HG03342 (cell line): ENCODE measurements around the gene NSD1.
A peak's percentile ranks its signal among the peaks of the same experiment; 100 is the strongest.
"Not testable (repeated sequence)": the region's sequence is repeated elsewhere in the genome, so short reads cannot be mapped to it uniquely, and the experiment has no call there.

Source experiments
- ATAC-seq: cut with Tn5 transposase; IDR thresholded peaks from one replicate; pipeline ENCODE4 v1.9.1; 2021; ENCODE audit warnings: mild to moderate bottlenecking, moderate library complexity; ENCODE audit not compliant: unreplicated experiment

The NSD1 gene

GRCh38 chr5:177303925-177304391 is 170.4 kb downstream of the NSD1 start:
- ATAC-seq, result no peak

GRCh38 chr5:177304392-177305119 is 171.0 kb downstream of the NSD1 start:
- ATAC-seq, result no peak

- not testable (repeated sequence) for ATAC-seq
Measured at GRCh38 chr5:177306103-177306640, 172.6 kb downstream of the NSD1 start.

- no peak for ATAC-seq
Measured at GRCh38 chr5:177306674-177307543, 173.3 kb downstream of the NSD1 start.

GRCh38 chr5:177307544-177308363 is 174.2 kb downstream of the NSD1 start:
- no peak for ATAC-seq

- no peak for ATAC-seq
Measured at GRCh38 chr5:177308740-177309139, 175.2 kb downstream of the NSD1 start.

GRCh38 chr5:177309351-177310191 is 176.0 kb downstream of the NSD1 start:
- no peak for ATAC-seq

- no peak for ATAC-seq
Measured at GRCh38 chr5:177310332-177310731, 176.8 kb downstream of the NSD1 start.

GRCh38 chr5:177310757-177311391 is 177.3 kb downstream of the NSD1 start:
- ATAC-seq, result no peak

- ATAC-seq, result peak; percentile 2
Measured at GRCh38 chr5:177311392-177311722, 177.8 kb downstream of the NSD1 start.

GRCh38 chr5:177311723-177312648 is 178.4 kb downstream of the NSD1 start, which contains the start of gene MXD3:
Gene MXD3 (minus strand): TSS chr5:177311898. CDS start chr5:177311830, 68 bp downstream.
- peak; percentile 77 for ATAC-seq

- peak; percentile 26 for ATAC-seq
Measured at GRCh38 chr5:177312649-177313181, 179.1 kb downstream of the NSD1 start.

GRCh38 chr5:177313561-177314259 is 180.1 kb downstream of the NSD1 start:
- ATAC-seq, result no peak

- no peak for ATAC-seq
Measured at GRCh38 chr5:177314376-177315342, 181.1 kb downstream of the NSD1 start.

- ATAC-seq, result no peak
Measured at GRCh38 chr5:177315411-177315810, 181.8 kb downstream of the NSD1 start.

GRCh38 chr5:177316005-177316404 is 182.4 kb downstream of the NSD1 start:
- ATAC-seq, result no peak
